Ishikawa (cell line): ENCODE measurements around the gene PKN2.

Source experiments
- CEBPB ChIP-seq: IDR thresholded peaks from 2 replicates; pipeline ENCODE4 v1.6.1; 2012
- CREB1 ChIP-seq: IDR thresholded peaks from 2 replicates; pipeline ENCODE4 v1.6.1; 2012; ENCODE audit warnings: low read depth
- EGR1 ChIP-seq: IDR thresholded peaks from 2 replicates; pipeline ENCODE4 v1.6.1; 2012
- EP300 ChIP-seq: IDR thresholded peaks from 2 replicates; pipeline ENCODE4 v1.6.1; 2012; ENCODE audit warnings: borderline replicate concordance
- FOXM1 ChIP-seq: IDR thresholded peaks from 2 replicates; pipeline ENCODE4 v1.6.1; 2012; ENCODE audit warnings: low read depth, borderline replicate concordance
- MAX ChIP-seq: IDR thresholded peaks from 2 replicates; pipeline ENCODE4 v1.6.1; 2012
- NFIC ChIP-seq: IDR thresholded peaks from 2 replicates; pipeline ENCODE4 v1.6.1; 2012
- RAD21 ChIP-seq: IDR thresholded peaks from 2 replicates; pipeline ENCODE4 v1.6.1; 2012; ENCODE audit warnings: low read depth
- REST ChIP-seq: IDR thresholded peaks from 2 replicates; pipeline ENCODE4 v1.6.1; 2012; ENCODE audit warnings: low read depth, mild to moderate bottlenecking
- TAF1 ChIP-seq: IDR thresholded peaks from 2 replicates; pipeline ENCODE4 v1.6.1; 2012; ENCODE audit warnings: low read depth, mild to moderate bottlenecking
- TCF12 ChIP-seq: IDR thresholded peaks from 2 replicates; pipeline ENCODE4 v1.6.1; 2012; ENCODE audit warnings: low read depth
- USF1 ChIP-seq: IDR thresholded peaks from 2 replicates; pipeline ENCODE4 v1.6.1; 2012
- YY1 ChIP-seq: IDR thresholded peaks from 2 replicates; pipeline ENCODE4 v1.6.1; 2012; ENCODE audit warnings: low read depth

GRCh38 chr1:88801575-88802208, 117.6 kb downstream of the PKN2 start:
- TF ChIP-seq TAF1 (no peak), RAD21 (no peak), NFIC (no peak), MAX (no peak), EP300 (no peak), EGR1 (no peak), REST (no peak), YY1 (no peak), FOXM1 (no peak), USF1 (no peak), CREB1 (no peak), CEBPB (no peak), TCF12 (no peak)
